Activated T-cell treated with anti-CD3 and anti-CD28 coated beads, Interleukin-2, amount 50 U/mL, for 72 hours (primary cell): ENCODE data around the gene SEMA4C. TPM values are rescaled to one million over a fixed set of nuclear protein-coding genes. Genes with fewer than 3 reads are reported as not detected.

Experiments
- ATAC-seq, 2 donors: fragments of 150-1000 bp; cut with Tn5 transposase; replicated peaks in 1 of 2; 2 replicates each; pipeline ENCODE4 v1.10.0; 2021; ENCODE audit warnings: moderate library complexity in 2 of 2, mild to moderate bottlenecking in 1 of 2
- DNase-seq, 2 donors: peaks; one replicate each; pipeline ENCODE4 v3.0.0; 2021 to 2022; ENCODE audit warnings: mixed read lengths in 1 of 2
- H3K27ac Mint-ChIP-seq: one replicate; pipeline ENCODE4 v1.8.0; 2022; ENCODE audit warnings: mild to moderate bottlenecking, moderate library complexity, mixed read lengths
- H3K27me3 Mint-ChIP-seq: one replicate; pipeline ENCODE4 v1.8.0; 2022; ENCODE audit warnings: low read depth, mixed read lengths
- H3K36me3 Mint-ChIP-seq, 2 donors: one replicate each; pipeline ENCODE4 v1.8.0; 2022; ENCODE audit warnings: mixed read lengths in 2 of 2, mild to moderate bottlenecking in 1 of 2; ENCODE audit not compliant: insufficient read depth in 2 of 2
- H3K4me1 Mint-ChIP-seq: one replicate; pipeline ENCODE4 v1.8.0; 2022; ENCODE audit warnings: low read depth, mixed read lengths
- H3K4me3 Mint-ChIP-seq, 2 donors: one replicate each; pipeline ENCODE4 v1.8.0; 2022; ENCODE audit warnings: mild to moderate bottlenecking in 2 of 2, mixed read lengths in 2 of 2, moderate library complexity in 2 of 2
- H3K9me3 Mint-ChIP-seq, 2 donors: one replicate each; pipeline ENCODE4 v1.8.0; 2022; ENCODE audit warnings: mixed read lengths in 2 of 2
- total RNA-seq, 2 donors: library from RNA; stranded (reverse); gene quantifications; one replicate each; pipeline ENCODE4 v1.2.3, GENCODE V29; 2022

Gene SEMA4C
- 10 to 100 TPM; 16.0 to 22.2 TPM for total RNA-seq

GRCh38 chr2:96869822-96870625 lies at the start of gene SEMA4C:
Gene SEMA4C (minus strand): TSS chr2:96870080. CDS start chr2:96867886, 2,194 bp downstream.
- Mint-ChIP-seq H3K4me1 (peaks cover 49% of the 10 kb centered on the region), H3K27me3 (peaks cover 7% of the 10 kb centered on the region), H3K4me3 (peak within 1 kb of the TSS; percentile 72 to 83), H3K9me3 (no peaks in the 10 kb centered on the region), H3K27ac (no peak within 1 kb of the TSS), H3K36me3 (peaks cover 0 to 2% of the 10 kb centered on the region in 2 donors)
- DNase-seq, result peak; percentile 52 to 65
- ATAC-seq, result peak; percentile 31 to 38

GRCh38 chr2:96918754-96919550 lies 49.1 kb upstream of the SEMA4C start:
- Mint-ChIP-seq H3K27ac (no peak overlapping the region), H3K4me1 (peaks cover 18% of the 10 kb centered on the region), H3K36me3 (peaks cover 9 to 17% of the 10 kb centered on the region in 2 donors), H3K27me3 (no peaks in the 10 kb centered on the region), H3K4me3 (no peak overlapping the region), H3K9me3 (peaks cover 2 to 8% of the 10 kb centered on the region in 2 donors)
- no peak for ATAC-seq
- no peak for DNase-seq

- H3K27me3 Mint-ChIP-seq, result no peaks in the 10 kb centered on the region
- H3K9me3 Mint-ChIP-seq, result peaks cover 2 to 8% of the 10 kb centered on the region in 2 donors
- ATAC-seq, result no peak
- H3K4me1 Mint-ChIP-seq, result peaks cover 21% of the 10 kb centered on the region
- H3K4me3 Mint-ChIP-seq, result no peak overlapping the region
- DNase-seq, result no peak
- peaks cover 9 to 19% of the 10 kb centered on the region in 2 donors for H3K36me3 Mint-ChIP-seq
- H3K27ac Mint-ChIP-seq, result no peak overlapping the region
These were observed 48.3 kb upstream of the SEMA4C start for GRCh38 chr2:96918092-96918753.

GRCh38 chr2:96916646-96917543 lies 47.0 kb upstream of the SEMA4C start:
- Mint-ChIP-seq H3K4me1 (peaks cover 22% of the 10 kb centered on the region), H3K4me3 (peak overlapping the region in 1 of 2 donors; percentile 48), H3K36me3 (peaks cover 9 to 19% of the 10 kb centered on the region in 2 donors), H3K9me3 (peaks cover 2 to 8% of the 10 kb centered on the region in 2 donors), H3K27ac (no peak overlapping the region), H3K27me3 (no peaks in the 10 kb centered on the region)
- ATAC-seq (no peak), DNase-seq (no peak)

GRCh38 chr2:96916156-96916630 lies 46.3 kb upstream of the SEMA4C start:
- Mint-ChIP-seq H3K27ac (no peak overlapping the region), H3K4me1 (peaks cover 25% of the 10 kb centered on the region), H3K36me3 (peaks cover 9 to 19% of the 10 kb centered on the region in 2 donors), H3K4me3 (no peak overlapping the region), H3K27me3 (no peaks in the 10 kb centered on the region), H3K9me3 (peaks cover 2 to 8% of the 10 kb centered on the region in 2 donors)
- ATAC-seq (no peak), DNase-seq (no peak)

- Mint-ChIP-seq H3K27me3 (no peaks in the 10 kb centered on the region), H3K4me3 (peak overlapping the region in 1 of 2 donors; percentile 68), H3K9me3 (peaks cover 2 to 8% of the 10 kb centered on the region in 2 donors), H3K4me1 (peaks cover 25% of the 10 kb centered on the region), H3K27ac (no peak overlapping the region), H3K36me3 (peaks cover 9 to 19% of the 10 kb centered on the region in 2 donors)
- DNase-seq (no peak), ATAC-seq (no peak)
These were observed 44.5 kb upstream of the SEMA4C start for GRCh38 chr2:96914332-96914731.

- ATAC-seq (peak; percentile 89 to 94), DNase-seq (peak; percentile 44 to 62)
- Mint-ChIP-seq H3K36me3 (peaks cover 9 to 19% of the 10 kb centered on the region in 2 donors), H3K4me3 (peak overlapping the region; percentile 68 to 78), H3K9me3 (peaks cover 2 to 8% of the 10 kb centered on the region in 2 donors), H3K27ac (peak overlapping the region; percentile 35), H3K27me3 (no peaks in the 10 kb centered on the region), H3K4me1 (peaks cover 25% of the 10 kb centered on the region)
These were observed 43.7 kb upstream of the SEMA4C start for GRCh38 chr2:96913398-96914202.

- ATAC-seq (peak; percentile 16 to 23), DNase-seq (no peak)
- H3K27ac Mint-ChIP-seq, result peak overlapping the region; percentile 10
- peak overlapping the region; percentile 68 to 78 for H3K4me3 Mint-ChIP-seq
- H3K9me3 Mint-ChIP-seq, result peaks cover 2 to 8% of the 10 kb centered on the region in 2 donors
- H3K4me1 Mint-ChIP-seq, result peaks cover 25% of the 10 kb centered on the region
- no peaks in the 10 kb centered on the region for H3K27me3 Mint-ChIP-seq
- H3K36me3 Mint-ChIP-seq, result peaks cover 9 to 19% of the 10 kb centered on the region in 2 donors
These were observed 43.2 kb upstream of the SEMA4C start for GRCh38 chr2:96913117-96913397.

GRCh38 chr2:96912346-96913116 lies 42.7 kb upstream of the SEMA4C start:
- Mint-ChIP-seq H3K27ac (peak overlapping the region; percentile 10), H3K4me1 (peaks cover 25% of the 10 kb centered on the region), H3K36me3 (peaks cover 9 to 17% of the 10 kb centered on the region in 2 donors), H3K27me3 (no peaks in the 10 kb centered on the region), H3K4me3 (peak overlapping the region; percentile 68 to 78), H3K9me3 (peaks cover 2 to 7% of the 10 kb centered on the region in 2 donors)
- ATAC-seq, result no peak
- DNase-seq, result no peak

- no peak for ATAC-seq
- Mint-ChIP-seq H3K27ac (no peak overlapping the region), H3K4me1 (peaks cover 25% of the 10 kb centered on the region), H3K36me3 (peaks cover 0 to 2% of the 10 kb centered on the region in 2 donors), H3K9me3 (no peaks in the 10 kb centered on the region), H3K27me3 (no peaks in the 10 kb centered on the region), H3K4me3 (no peak overlapping the region)
- DNase-seq, result no peak
These were observed 39.7 kb upstream of the SEMA4C start for GRCh38 chr2:96909611-96910021.
